ENCODE measurements around the gene TMEM171.

Gene TMEM171

DNA sequence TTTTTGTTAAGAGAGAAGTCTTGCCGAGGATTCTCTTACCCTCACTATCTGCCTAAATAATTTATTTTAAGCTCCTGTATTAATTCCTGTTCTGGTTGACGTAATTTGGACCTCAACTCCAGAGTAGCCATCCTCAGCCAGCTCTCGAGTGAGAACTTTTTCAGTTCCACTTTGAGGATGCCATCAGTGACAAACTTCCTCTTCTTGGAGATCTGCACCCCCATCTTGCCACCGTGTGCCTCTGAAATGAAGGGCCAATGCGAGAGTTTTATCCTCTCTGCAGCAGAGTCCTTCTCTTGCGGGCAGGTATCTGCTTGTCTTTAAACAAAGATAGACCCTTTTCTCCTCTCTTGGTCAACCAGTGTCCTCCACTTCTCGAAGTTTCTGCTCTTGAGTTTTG is 33.1 kb downstream of the TMEM171 start:
- DNase-seq: no peak

DNA sequence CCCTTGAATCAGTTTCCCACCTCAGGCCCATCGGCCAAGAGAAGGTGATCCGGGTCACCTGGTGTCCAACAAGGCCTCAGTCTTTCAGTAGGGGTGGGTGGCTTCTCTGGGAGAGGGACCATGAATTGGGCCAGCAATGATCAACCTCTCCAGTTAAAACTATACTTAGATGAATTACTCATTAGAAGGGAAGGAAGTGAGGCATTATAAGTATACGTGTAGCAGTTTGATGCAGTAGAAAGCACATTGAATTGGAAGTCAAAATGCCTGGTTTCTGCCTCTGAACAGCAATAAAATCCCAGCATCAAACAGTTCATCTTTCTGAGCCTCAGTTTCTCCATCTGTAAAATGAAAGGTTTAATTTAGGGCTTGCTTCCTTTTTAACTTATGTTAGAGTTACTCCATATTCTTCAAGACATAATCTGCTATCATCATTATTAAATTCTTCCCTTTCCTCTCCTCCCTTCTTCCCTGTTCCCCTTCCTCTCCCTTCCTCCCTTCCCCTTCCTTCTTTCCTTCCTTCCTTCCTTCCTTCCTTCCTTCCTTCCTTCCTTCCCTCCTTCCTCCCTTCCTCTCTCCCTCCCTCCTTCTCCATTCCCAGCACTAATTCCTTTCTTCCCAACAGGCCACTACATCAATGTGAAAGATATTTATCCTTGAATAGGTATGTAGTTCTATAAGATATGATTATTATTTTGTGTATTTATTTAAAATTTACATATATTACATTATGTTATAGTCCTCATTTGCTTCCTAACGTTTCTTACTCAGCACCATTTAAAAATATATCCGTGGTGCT is 34.0 kb downstream of the TMEM171 start:
- no peak for DNase-seq

DNA sequence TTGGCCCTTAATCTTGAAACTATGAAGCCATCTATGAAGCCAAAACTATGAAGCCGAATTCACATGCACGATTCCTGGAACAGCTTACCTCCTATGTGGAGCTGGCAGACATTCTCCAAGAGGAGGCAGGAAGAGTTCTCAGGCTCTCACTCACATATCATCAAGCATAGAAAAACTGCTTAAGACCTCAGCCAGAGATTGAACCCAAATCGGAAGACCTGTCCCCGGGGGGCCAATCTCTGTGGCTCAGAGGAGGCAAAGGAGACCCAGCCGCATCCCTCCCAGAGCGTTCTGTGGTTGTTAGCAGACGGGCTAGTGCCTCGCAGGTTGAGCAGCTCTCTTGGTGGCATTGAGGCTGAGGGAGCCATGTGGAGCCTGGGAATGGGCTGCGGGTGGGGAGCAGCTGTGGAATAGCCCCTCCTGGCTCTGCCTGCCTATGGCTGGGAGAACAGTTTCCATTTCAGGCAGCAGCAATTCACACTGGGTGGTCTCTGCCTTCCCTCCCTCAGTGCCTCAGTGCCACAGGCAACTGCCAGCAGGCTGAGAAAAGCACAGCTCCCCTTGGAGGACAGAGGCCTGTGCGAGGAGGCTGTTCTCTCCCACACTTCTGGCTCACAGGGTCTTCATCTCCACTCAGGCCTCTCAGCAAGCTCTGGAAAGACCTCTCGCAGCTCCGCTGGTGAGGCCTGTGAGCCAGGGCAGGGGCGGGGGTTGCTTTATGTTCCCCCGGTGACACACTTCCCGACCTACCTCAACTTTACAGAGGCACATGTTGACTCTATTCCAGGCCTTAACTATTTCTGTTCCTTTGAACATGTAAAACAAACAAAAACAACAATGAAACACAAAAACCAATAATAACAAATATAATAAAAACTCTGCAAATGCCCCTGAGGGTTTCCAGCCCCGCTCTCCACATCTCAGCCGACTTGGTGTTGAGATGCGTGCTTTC is 35.2 kb downstream of the TMEM171 start:
- no peak for DNase-seq

DNA sequence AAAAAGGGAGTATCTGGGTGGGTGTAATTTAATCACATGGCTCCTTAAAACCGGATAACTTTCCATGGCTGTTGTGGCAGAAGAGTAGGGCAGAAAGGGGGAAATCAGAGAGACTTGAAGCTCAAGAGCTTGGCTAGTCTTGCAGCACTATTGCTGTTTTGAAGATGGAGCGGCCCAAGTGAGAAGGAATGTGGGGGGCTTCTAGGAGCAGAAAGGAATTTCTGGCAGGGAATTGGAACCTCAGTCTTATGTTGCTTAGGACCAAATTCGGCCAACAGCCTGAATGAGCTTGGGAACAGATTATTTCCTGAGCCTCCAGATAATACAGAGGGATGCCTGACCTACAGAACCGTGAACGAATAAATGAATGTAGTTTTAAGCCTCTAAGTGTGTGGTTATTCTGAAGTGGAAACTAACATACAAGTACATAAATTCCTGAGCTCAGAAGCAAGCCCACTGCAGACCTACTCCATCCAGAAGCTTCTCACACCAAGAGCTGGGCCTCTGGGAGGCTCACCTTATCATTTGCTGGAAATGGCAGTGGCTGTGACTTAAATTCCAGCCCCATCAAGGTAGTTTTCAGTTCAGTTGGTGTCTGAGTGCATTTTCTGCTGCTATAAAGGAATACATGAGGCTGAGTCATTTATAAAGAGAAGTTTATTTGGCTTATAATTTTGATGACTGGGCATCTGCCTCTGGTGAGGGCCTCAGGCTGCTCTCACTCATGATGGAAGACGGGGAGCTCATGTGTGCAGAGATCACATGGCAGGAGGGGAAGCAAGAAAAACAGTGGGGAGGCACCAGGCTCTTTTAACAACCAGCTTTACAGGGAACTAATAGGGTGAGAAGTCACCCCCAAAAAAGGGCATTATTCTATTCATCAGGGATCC is 37.3 kb downstream of the TMEM171 start:
- DNase-seq: no peak

DNA sequence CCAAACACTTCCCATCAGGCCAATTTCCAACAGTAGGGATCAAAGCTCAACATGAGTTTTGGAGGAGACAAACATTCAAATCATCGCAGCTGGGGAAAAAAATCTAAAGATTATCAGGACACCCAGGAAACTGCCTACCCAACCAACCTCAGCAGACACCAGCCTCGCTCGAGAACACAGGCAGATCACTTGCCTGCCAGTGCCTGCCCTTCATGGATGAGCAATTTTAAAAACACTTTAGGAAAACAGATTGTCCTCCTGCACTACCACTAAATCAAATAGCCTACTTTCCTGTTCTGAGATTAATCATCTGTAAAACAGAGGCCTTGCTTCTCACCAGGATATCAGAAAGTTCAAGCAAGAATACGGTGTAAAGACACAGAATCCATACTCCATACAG is 37.9 kb downstream of the TMEM171 start:
- DNase-seq: no peak

DNA sequence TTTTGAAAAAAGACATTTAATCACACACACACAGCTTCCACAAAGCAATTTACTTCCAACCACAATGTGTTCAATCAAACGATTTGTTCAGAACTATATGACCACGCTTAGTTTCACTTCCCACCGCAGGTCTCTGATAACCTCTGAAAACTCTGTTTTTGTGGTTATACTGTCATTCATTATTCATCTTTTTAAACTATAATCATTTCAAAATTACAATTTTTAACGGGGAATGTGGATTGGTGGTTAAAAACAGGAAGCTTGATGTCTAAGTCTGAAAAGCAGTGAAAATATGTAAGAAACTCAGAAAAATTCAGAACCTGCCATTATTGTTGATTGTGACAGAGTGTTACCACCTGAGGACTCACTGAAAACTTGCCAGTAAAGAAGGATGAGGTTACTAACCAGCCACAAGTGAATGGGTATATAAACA is 39.9 kb downstream of the TMEM171 start:
- no peak for DNase-seq

DNA sequence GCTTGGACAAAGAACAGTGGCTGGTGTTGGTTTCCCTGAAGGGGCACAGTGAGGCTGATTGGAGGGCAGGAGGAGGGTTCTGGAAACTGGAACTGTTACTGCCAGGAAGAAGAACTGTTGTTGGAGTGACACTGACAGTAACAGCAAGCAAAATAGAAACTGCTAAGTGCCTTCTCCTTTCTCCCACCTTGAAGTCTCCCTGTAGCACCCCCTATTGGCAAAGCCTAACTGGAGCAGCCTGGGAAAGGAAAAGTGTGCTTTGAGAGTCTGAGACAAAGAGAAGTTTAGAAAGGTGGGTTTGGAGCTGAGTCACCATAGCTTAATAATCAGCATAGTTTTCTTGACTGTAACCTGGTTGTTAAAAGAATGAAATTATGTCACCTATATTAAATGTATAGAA is 50.1 kb downstream of the TMEM171 start:
- no peak for DNase-seq

DNA sequence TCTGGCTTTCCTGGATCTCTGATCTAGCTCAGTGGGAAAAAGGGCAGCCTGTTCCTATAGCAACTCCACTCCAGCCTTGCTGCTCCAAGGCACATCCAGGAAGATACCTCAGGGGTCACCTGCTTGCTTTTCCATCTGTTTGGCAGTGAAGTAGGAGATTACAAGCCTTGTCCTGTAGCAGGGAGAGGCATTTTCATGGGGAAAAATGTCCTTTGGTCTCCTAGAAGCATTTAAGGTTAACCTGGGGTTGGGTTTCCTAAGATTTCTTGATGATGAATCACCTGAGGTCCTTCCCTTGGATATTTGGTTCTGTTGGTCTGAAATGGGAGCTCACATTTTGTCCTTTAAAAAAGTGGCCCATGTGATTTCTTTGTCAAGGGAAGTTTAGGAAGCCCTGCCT is 51.1 kb downstream of the TMEM171 start:
- DNase-seq: no peak

DNA sequence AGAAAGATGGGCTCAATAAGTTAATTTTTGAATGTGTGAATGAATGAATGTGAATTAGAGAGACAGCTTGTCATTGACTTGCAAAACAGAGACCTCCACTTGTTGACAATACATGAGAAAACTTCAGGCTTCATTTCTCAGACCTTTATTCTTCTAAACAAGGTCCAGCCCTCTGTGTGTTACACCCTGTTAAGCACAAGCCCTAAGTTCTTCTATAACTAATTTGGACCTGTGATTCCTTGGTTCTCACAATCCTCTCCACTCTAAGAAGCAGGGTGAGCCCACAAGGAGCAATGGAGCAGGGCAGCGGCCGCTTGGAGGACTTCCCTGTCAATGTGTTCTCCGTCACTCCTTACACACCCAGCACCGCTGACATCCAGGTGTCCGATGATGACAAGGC is 52.6 kb downstream of the TMEM171 start, which contains the start of gene TMEM174:
Gene TMEM174 (plus strand): TSS at position 243 of the 400 bp plus-strand sequence. CDS start 51 bp downstream, at position 294.
- no peak for DNase-seq

DNA sequence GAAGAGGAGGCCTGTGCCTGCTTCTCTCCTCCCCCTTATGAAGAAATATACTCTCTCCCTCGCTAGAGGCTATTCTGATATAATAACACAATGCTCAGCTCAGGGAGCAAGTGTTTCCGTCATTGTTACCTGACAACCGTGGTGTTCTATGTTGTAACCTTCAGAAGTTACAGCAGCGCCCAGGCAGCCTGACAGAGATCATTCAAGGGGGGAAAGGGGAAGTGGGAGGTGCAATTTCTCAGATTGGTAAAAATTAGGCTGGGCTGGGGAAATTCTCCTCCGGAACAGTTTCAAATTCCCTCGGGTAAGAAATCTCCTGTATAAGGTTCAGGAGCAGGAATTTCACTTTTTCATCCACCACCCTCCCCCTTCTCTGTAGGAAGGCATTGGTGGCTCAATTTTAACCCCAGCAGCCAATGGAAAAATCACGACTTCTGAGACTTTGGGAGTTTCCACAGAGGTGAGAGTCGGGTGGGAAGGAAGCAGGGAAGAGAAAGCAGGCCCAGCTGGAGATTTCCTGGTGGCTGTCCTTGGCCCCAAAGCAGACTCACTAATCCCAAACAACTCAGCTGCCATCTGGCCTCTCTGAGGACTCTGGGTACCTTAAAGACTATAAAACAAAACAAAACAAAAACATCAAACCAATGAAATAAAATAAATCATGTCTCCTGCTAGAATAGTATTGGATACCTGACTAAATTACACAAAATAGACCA is 53.9 kb downstream of the TMEM171 start:
- no peak for DNase-seq

DNA sequence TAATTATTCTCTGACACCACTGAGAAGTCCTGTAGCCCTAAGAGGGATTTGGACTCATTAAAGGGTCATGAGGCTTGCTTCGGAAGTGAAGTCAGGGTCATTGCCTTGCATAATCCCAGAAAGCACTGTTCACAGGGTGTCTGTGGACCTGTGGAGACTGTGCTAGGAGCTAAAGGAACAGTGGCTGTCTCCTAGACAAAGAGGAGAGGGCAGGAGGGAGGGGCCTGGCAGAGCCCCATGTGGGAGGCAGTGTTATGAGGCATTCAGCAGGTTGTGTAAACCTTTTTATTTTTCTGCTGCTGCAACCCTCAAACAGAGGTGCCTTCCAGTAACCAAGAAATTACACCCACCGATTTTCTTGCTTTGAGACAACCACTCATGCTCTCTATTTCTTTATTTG is 55.9 kb downstream of the TMEM171 start:
- DNase-seq: no peak

DNA sequence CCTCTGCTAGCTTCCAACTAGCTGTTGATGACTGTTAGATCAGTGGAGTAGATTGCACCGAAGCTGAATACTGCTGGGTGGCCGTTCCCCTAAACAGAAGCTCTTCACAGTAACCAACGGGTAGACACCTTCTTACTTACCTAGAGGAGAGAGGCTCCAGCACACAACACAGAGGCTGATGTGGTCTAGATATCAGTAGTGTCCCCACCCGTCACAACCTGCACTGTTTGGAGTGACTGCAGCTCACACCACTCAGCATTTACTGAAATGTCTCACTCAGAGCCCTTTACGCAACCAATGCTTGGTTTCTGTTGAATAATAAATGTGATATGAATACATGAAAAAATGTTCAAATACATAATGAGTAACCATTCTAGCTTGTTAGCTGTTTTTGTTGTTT is 57.9 kb downstream of the TMEM171 start:
- no peak for DNase-seq

DNA sequence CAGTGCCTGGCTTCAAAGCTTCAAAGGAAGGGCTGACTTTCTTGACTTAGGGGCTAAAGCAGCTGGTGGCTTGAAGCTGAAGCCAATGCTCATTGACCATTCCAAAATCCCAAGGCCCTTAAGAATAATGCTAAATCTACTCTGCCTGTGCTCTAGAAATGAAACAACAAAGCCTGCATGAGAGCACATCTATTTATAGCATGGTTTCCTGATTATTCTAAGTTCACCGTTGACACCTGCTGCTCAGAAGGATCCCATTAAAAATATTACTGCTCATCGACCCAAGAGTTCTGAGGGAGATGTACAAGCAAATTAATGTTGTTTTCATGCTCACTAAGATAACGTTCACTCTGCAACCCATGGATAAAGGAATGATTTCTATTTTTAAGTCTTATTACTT is 59.4 kb downstream of the TMEM171 start:
- DNase-seq: no peak

DNA sequence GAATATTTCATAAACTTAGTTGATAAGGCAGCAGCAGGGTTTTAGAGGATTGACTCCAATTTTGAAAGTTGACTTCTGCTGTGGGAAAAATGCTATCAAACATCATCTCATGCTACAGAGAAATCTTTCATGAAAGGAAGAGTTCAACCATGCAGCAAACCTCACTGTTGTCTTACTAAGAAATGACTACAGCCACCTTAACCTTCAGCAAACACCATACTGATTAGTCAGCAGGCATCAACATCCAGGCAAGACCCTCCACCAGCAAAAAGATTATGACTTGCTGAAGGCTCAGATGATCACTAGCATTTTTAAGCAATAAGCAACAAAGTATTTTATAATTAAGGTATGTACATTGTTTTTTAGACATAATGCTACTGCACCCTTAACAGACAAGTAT is 60.2 kb downstream of the TMEM171 start:
- no peak for DNase-seq

All from CD4-positive, alpha-beta T cell treated with Interferon gamma for 1 hour (primary cell).